Measurements from ENCODE around the gene FOXO3.

FOXO3 gene

DNA sequence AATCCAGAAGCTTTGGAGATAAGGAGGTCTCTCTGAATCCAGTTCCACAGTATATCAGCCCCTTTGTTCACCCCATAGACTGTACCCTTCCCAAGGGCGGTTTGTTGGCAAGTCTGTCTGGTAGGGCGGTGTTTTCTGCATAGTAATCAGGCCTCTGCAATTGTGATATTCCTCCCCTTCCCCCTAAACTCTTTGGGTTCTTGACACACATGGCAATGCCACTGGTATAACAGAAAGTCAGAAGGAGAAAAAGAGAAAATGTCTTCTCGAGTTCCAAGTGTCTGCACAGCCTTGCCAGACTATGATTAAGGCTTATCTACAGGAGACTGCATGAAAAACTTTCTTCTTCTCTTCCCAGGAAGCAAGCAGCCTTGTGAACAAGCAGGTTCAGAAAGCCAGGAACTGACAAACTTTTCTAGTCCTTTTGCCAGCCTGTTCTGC lies 45.6 kb downstream of the FOXO3 start:
- no peak for DNase-seq

DNA sequence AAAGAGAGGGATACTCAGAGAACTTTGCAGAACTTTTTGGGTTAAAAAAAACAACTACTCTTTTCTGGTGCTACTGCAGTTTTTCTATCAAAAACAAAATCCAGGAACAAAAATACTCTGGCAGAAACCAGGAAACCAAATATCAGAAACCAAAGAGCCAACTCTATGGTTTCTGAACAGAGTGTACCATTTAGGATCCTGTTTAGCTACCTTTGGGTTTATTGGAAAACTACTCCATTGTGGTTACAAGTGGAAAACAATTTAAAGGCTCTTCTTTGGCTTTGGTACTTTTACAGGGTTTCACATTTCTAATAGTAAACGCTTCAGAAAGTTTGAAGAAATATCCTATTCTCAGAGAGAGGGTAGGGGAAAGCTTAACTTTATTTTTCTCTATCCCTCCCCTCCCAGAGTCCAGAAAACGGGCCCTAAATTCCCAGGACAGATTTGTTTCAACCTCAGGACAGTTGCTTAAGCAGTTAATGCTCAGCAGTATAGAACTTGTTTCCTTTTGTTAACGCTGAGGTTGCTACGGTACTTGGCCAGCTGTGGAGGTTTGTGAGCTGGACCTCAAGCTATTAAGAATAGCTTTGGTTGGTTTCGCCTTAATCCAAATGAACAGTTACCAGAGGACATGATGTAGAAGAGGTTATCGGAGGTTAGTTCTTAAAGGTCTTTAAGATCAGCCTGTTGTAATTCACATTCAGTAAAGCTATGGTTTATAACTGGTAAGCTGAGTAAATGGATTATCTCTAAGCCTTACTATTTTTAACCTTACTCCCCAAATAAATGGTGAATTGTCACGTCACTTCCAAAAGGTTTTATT lies 47.9 kb downstream of the FOXO3 start:
- no peak for DNase-seq

DNA sequence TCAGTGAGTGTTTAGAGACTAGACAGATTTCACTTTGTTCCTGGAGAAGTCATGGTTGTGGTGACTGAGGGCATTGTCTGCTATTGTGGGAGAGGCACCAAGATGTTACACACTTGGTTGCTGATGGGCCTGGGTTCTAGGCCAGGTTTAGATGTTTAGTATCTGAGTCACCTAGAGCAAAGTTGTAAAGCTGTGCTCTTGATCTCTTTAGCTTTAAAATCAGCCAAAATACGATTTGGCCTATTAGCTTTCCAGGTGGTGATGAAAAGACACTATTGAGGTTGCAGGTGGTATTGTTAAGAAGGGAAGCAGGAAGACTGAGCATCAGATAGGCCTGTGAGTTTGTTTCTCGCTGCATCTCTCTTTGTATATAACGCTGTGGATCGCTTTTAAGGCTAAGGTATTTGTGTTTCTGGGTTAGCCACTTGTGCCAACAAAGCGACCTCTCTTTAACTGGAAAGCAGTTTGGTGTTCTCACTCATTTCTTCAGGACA lies 48.6 kb downstream of the FOXO3 start:
- DNase-seq, result no peak

DNA sequence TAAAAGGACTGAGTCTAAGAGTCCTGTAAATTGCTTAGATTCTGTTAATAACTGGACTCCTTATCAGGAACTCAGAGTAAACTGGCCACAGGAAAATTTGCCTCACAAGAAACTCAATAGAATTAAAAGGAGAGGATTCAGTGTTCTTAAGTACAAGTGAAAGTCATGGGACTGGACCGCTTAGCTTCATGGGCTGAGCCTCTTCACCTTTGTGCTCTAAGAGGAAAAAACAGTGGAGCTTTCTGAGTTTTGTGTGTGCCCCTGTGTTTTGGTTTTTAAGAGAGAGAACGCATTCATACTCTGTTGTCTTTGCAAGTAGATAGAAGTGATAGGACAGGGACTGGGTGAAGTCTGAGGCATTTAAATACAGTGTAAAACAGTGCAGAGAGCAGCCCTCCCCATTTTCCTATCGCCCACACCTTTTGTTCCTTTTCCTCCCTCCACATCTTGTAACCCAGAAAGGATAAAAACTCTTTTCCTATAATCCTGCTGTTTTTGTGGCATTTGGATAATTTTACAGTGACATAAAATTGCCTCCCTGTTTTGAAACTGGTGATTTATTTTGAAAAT lies 49.6 kb downstream of the FOXO3 start:
- no peak for DNase-seq

DNA sequence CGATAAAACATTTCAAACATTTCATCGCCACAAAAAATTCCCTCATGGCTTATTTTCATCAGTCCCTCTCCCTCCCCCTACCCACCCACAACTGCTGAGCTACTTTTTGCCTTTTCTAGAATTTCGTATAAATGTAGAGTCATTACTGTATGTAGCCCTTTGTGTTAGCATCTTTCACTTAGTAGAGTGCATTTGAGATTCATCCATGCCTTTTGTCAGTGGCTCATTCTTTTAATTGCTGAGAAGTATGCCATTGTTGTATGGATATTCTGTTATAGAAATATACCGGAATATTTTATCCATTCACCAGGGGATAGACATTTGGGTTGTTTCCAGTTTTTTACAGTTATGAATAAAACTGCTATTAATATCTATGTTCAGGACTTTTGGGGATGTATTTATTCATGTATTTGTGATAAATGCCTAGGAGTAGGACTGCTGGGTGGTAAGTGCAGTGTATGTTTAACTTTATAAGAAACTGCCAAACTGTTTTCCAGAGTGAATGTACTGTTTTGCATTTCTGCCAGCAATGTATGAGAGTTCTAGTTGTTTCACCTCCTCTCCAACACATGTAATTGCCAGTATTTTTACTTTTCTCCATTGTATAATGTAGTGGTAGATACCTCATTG lies 50.4 kb downstream of the FOXO3 start:
- no peak for DNase-seq

DNA sequence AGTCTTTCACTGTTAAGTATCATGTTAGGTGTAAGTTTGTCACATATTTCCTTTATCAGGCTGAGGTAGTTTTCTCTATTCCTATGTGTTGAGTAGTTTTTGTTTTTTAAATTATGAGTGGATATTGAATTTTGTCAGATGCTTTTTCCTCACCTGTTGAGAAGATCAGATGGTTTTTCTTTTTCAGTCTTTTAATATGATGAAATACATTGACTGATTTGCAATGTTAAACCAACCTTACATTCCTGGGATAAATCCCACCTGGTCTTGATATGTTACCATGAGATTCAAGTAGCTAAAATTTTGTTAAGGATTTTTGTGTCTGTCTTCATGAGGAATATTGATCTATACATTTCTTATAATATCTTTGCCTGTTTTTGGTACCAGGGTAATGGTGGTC lies 52.1 kb downstream of the FOXO3 start:
- DNase-seq, result no peak

DNA sequence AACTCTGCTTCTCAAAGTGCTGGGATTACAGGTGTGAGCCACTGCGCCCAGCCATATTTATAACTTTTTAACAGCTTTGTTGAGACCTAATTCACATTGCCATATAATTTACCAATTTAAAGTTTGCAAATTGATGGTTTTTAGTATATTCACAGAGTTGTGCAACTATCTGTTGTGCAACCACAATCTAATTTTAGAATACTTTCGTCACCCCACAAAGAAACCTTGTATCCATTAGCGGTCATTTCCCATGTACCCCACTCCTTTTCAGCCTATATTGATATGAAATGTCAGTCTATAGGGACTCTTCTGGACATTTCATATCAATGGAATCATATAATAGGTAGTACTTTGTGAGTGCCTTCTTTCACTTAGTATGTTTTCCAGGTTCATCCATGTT lies 55.8 kb downstream of the FOXO3 start:
- no peak for DNase-seq

DNA sequence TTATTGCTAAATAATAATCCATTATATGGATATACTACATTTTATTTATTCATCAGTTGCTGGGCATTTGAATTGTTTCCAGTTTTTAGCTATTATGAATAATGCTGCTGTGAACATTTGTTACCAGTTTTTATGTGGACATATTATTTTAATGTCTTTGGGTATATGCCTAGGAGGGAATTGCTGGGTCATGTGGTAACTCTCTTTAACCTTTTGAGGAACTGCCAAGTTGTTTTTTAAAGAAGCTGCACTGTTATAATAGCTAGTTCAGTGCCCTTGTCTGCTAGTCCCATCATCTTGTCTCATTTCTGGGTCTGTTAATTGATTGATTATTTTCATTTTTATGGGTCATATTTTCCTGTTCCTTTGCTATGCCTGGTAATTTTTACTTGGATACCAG lies 56.3 kb downstream of the FOXO3 start:
- DNase-seq, result no peak

DNA sequence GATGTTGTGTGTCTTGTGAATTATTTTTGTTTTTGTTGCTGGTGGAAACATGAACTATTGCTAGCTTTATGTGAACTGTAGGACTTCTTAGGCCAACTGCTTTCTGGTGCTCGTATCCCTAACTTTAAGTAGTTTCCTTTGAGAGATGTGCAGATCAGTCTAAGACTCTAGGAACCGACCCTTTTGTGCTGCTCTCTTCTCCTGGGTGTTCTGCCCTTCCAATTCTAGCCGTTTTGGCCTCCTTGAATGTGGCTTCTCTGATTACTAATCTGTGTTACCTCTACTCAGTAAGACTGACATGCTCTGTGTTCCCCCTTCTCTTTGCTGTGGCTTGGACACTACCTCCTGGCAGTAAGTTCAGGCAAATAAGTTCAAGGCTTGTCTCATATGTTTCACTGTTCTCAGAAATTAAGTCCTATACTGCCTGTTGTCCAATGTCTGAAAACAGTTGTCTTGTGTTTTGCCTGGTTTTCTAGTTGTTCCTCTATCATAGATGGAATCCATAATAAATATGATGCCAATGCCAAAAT lies 58.0 kb downstream of the FOXO3 start:
- no peak for DNase-seq

DNA sequence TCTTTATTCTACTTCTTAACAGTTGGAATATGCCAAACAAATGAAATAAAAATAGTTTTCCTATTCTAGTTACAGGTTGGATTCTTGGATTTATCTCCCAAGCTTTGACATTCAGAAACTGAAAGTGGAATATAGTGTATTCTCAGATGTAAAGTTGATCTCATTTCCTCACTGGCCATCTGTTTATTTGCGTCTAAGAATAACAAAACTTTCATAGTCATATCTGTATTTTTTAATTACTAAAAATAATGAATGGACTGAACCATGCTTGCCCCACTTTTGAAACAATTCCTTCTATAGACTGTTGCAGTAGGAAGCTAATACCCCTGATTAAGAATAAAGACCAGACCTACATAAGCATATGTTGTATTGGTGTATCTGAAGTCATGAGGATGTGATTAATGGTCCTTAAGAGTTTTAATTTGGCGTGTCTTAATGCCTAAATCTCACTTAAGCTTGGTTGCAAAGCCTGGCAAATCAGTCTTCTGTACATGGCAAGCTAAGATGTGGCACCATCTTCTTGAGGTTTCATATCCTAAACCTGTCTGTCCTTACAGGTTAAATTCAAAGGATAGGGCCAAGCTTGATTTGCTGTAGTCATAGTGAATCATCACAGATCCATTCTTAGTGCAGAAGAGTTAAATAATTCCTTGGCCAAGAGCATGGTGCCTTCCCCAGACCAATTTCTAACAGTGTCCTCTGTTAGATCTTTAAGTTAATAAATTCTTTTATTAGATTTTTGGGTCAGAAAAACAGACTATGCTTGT lies 58.9 kb downstream of the FOXO3 start:
- peak; percentile 59 for DNase-seq

DNA sequence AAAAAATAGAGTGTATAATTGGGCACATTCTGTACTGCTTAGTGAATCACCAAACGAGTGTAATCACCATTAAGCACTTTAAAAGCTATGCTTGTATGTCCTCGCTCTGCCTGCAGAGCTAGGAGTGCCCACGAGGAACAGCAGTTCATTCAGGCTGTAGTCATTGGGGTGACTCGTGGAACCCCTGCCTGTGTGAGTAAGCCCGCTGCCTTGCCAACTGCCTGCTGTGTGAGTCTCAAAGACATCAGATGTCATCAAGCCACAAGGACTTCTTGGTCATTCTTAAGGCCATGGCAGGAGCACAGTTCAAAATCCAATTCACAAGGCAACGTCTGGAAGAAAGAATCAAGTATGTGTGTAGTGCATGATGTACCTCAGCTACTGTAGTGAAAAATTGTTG lies 60.4 kb downstream of the FOXO3 start:
- no peak for DNase-seq

DNA sequence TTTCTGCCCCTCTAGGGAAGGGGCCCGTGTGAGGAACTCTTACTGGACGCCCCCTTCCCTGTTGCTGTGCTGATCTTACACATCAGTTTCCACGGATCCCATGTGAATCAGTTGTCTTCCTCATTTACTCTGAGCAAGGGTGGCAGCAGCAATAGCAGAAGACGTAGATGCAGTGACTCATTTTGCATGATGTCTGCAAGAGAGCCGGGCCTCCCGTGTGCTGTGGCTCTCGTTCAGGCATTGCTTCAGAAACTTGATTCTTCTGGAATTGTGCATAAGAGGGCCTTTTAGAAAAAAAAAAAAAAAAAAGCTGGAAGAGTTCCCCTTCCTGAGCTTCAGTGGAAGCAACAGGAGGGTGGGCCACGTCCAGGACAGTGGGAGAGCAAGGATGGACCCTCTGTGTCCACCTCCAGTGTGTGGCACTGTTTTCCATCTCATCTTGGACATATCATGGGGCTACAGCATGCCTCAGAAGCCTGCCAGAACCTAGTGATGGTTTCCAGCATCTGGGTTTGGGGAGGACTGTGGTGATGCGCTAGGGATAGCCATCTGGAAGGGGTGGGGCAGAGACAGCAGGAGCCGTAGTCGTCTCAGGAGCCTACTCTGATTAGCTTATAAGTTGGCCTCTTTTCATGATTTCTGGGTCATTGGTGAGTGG lies 62.1 kb downstream of the FOXO3 start:
- no peak for DNase-seq

DNA sequence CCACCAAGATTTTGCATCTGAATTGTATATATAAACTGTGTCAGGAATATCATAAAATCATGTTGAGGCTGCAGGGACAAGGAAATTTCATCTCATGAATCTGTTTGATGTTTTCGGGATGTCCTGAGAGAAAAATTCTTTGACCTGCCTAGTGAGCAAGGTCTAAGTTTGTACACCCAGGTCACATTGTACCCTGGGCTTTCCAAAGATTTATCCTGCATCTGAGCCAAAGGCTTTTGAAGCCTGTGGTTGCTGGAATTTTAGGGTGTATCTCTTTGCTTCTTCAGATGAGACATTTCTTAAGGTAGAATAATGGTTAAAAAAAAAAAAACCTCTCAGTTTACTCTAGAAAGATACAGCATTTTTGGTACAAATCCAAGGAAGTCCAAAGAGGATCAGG lies 63.3 kb downstream of the FOXO3 start:
- no peak for DNase-seq

DNA sequence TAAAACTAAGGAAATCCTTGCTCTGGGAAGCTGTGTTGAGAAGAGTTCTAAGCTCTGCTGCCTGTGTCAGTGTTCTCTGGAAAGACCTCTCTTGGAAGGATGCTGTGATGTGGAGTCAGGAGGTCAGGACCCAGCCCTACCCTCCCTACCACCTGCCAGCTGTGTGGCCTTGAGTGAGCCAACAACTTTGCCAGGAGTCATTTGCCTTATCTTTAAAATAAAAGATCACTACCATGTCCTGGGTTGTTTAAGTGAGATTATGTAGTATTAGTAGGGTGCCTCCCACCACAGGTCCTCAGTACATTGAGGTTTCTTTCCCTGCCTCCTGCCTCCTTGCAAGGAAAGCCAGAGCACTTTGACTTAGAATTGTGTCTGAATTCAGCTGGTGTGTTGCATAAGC lies 64.9 kb downstream of the FOXO3 start:
- no peak for DNase-seq

DNA sequence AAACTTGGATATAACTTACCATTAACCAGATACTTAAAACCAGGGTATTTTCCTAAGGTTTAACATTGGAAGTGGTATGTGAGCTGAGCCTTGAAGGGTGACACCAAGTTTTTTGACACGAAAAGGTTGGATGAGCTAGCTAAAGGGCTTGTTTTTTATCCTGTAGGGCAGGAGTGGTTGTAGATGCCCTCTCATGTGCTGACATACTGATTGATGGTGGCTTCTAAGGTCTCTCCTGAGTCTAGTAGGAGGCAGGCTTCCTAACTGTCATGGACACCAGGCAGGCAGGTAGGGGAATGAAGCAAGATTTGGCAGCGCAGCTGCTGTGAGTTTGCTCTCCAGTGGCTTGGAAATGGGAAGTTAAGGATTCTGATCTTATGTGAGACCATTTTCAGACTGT lies 66.1 kb downstream of the FOXO3 start:
- no peak for DNase-seq

DNA sequence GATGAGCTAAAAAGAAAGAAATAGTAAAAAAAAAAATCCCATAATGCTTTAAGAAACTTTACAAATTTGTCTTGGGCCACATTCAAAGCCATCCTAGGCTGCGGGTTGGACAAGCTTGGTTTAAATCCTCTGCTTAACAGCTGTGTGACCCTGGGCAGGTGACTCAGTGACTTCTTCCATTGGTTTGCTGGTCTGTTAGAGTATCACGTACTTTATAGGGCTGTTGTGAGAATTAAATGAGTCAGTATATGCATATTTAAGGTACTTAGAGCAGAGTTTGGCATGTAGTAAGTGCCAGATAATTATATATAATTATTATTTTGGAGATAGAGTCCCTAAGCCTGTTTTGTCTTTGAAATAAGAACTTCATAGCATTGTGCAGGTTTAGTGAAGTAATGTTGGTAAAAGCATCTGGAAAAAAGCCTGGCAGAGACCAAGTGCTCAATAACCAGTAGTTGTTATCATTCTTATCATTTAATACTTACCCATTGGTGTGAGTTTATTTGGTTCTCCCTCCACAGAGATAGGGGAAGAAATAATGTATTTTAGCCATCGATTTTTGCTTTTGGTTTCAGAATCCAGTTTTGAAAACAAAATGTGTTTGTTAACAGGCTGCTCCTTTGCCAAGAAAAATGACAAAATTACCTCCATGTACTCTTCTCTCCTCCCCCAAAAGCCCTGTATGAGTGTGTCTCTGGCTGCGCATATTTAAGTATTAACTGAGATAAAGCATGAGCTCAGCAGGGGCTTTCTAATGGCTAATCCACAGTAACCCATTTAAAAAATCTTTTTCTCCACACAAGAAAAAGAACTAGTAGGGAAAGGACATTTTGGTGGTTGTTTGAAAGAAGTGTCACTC lies 67.2 kb downstream of the FOXO3 start:
- no peak for DNase-seq

DNA sequence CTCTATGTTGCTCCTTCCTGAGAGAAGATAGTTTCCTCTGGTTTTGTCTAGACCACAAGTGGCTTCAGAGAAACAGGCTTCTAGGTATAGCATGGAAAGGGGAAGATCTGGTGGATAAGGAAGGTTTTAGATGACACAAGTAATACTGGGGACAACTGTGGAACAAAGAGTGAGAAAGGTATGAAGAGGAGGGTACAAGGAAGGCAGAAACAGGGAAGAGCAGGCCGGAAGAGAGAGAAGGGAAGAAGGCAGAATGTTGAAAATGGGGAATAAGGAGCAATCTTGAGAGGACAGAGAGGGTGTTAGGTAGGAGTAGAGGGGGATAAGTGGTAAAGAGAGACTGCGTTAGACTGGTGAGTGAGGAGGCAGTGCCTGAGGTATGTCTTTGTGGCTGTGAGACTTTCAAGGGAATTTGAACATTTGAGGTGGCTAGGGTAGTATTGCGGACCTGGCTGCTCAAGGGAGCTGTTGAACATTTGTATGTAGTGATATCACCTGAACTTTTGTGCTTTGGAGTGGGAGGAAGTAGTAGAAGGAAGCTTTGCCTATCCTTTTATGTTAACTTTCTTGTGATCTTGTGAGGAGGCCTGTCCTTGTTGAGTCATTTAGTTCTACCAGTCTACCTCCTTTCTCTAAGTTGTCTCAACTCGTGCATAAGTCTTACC lies 69.5 kb downstream of the FOXO3 start:
- DNase-seq, result no peak

DNA sequence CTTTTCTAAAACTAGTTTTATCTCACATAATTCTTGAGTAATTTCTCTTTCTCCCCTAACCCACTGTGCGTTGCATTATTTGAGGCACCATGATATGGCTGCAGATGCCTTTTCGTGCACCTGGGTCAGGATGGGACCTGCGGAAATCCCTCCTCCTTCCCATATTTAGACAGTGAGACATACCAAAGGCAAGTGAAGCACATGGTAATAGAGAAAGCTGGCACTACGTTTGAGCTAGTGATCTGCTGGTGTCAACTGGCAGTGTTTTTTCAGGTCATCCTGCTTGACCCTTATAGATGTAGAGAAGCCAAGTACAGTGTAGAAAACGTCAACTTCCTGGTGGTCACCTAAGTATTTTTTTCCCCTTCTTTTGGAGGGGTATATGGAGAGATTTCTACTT lies 71.7 kb downstream of the FOXO3 start:
- DNase-seq, result no peak

DNA sequence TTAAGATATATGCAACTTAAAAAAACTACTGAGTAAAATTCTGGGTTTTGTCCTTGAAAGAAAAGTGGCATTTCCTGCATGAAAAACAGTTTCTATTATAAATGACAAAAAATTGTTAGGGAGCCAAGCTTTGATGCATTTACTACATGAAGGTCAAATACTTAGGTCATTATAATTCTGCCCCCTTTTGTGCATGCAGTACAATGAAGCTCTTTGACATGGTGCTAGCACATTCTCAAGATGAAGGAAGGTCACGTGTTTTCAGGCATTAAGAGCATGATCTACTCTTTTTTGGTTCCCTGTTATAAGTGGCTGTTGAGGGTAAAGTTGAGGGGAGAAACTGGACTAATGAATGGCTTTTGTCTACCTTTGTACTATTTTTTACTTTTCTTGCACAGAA lies 72.7 kb downstream of the FOXO3 start:
- DNase-seq, result no peak

DNA sequence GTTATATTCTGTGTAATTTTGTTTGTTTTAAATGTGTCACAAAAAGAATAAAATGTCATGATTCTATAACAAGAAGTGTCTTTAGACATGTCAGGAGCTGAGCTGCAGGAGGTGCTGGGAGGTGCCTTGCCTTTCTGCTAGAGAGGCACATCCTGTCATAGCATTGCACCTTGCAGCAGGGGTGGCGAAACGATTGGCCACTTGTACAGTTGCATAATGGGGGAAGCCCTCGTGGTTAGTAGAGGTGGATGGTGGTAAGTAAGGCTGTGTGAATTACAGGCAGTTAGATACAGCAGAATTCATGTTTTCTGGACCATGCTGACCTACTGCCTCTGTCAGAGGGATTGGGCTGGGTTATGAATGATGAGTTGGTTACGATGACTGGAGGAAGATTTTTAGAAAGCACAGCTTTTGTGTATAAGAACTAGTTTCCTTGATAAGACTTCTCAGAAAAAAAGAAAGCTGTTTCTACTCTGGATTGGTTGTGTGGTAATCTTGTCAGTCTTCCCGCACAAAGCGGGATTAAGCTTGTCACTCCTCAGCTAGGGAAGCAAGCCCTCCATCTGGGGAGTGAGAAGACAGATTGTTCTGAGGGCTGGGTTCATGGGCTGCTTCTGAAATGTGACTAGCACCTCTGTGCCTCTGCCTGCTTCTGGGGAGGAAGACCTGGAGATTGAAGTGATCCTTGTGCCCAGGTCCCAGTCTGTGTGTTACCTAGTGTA lies 74.9 kb downstream of the FOXO3 start:
- DNase-seq, result peak; percentile 23

Measured in NCI-H524 treated with DMSO at 0.1 percent for 48 hours (cell line).